Measurements from ENCODE around the gene PHLPP1.

PHLPP1 gene

DNA sequence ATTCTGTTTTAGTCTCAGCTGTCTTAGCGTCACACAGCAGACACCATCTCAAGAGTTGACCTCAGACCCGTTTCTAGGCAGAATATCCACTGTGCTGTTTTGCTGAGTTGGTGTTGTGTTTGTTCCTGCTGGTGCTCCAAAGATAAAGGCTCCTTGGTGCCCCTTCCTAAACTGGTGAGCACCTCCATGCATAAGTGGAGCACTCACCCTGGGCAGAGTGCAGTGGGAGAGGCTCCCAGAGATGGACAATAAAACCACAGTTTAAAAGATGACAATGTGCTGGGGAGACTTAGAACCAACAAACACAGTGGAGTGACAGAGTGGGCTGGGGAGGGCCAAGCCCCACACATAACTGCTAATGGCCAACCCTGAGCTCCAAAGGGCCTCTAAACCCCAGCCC lies 271.1 kb downstream of the PHLPP1 start:
- no peaks in the 10 kb centered on the region for H3K9me3 ChIP-seq (ENCODE audit: insufficient read depth, low read depth, low read length)
- H3K4me1 ChIP-seq (ENCODE audit: insufficient read depth, low read length, poor library complexity, severe bottlenecking), result no peaks in the 10 kb centered on the region
- no peak overlapping the region for H3K4me2 ChIP-seq (ENCODE audit: low read depth, low read length, poor library complexity, severe bottlenecking)
- no peaks in the 10 kb centered on the region for H3F3A ChIP-seq (ENCODE audit: low read depth)
- no peaks in the 10 kb centered on the region for H4K20me1 ChIP-seq (ENCODE audit: insufficient read depth, low read length, poor library complexity, severe bottlenecking)
- H3K4me3 ChIP-seq (ENCODE audit: low read length, poor library complexity, severe bottlenecking), result no peak overlapping the region
- H3K27me3 ChIP-seq (ENCODE audit: insufficient read depth, low read length, poor library complexity, severe bottlenecking), result no peaks in the 10 kb centered on the region
- no peak overlapping the region for H2AFZ ChIP-seq (ENCODE audit: low read length)
- no peak for TF ChIP-seq CTCF (conservative IDR thresholded peaks at IDR 0.05; ENCODE audit: low read length)
- no peaks in the 10 kb centered on the region; the same call in 1 of the 2 replicates for H3K36me3 ChIP-seq (ENCODE audit: insufficient read depth, low read length)
- no peaks in the 10 kb centered on the region for H3K9me2 ChIP-seq (replicated peaks; ENCODE audit: low read depth, low read length)
- H3K9ac ChIP-seq (ENCODE audit: low read depth, low read length, poor library complexity, severe bottlenecking), result no peak overlapping the region
- no peaks in the 10 kb centered on the region for H3K79me2 ChIP-seq (ENCODE audit: insufficient read depth, low read length)

GRCh38 chr18:62987055-62987830 lies 271.9 kb downstream of the PHLPP1 start:
- Histone ChIP-seq H3K27me3 (ENCODE audit: insufficient read depth, low read length, poor library complexity, severe bottlenecking) (no peaks in the 10 kb centered on the region), H3K36me3 (ENCODE audit: insufficient read depth, low read length) (no peaks in the 10 kb centered on the region), H3F3A (ENCODE audit: low read depth) (no peaks in the 10 kb centered on the region), H3K9ac (ENCODE audit: low read depth, low read length, poor library complexity, severe bottlenecking) (no peak overlapping the region), H3K9me2 (replicated peaks; ENCODE audit: low read depth, low read length) (no peaks in the 10 kb centered on the region), H3K79me2 (ENCODE audit: insufficient read depth, low read length) (no peaks in the 10 kb centered on the region), H3K4me1 (ENCODE audit: insufficient read depth, low read length, poor library complexity, severe bottlenecking) (no peaks in the 10 kb centered on the region), H3K4me3 (ENCODE audit: low read length, poor library complexity, severe bottlenecking) (no peak overlapping the region), H4K20me1 (ENCODE audit: insufficient read depth, low read length, poor library complexity, severe bottlenecking) (no peaks in the 10 kb centered on the region), H3K9me3 (ENCODE audit: insufficient read depth, low read depth, low read length) (no peaks in the 10 kb centered on the region), H2AFZ (ENCODE audit: low read length) (no peak overlapping the region), H3K4me2 (ENCODE audit: low read depth, low read length, poor library complexity, severe bottlenecking) (no peak overlapping the region)
- TF ChIP-seq EZH2phosphoT487 (IDR thresholded peaks at IDR 0.05; ENCODE audit: borderline replicate concordance) (no peak), CTCF (conservative IDR thresholded peaks at IDR 0.05; ENCODE audit: low read length) (no peak)

- Histone ChIP-seq H3K79me2 (ENCODE audit: insufficient read depth, low read length) (no peaks in the 10 kb centered on the region), H3K9me3 (ENCODE audit: insufficient read depth, low read depth, low read length) (no peaks in the 10 kb centered on the region), H4K20me1 (ENCODE audit: insufficient read depth, low read length, poor library complexity, severe bottlenecking) (no peaks in the 10 kb centered on the region), H3K27me3 (ENCODE audit: insufficient read depth, low read length, poor library complexity, severe bottlenecking) (no peaks in the 10 kb centered on the region), H3K9me2 (replicated peaks; ENCODE audit: low read depth, low read length) (no peaks in the 10 kb centered on the region), H2AFZ (ENCODE audit: low read length) (no peak overlapping the region), H3K4me3 (ENCODE audit: low read length, poor library complexity, severe bottlenecking) (no peak overlapping the region), H3K4me2 (ENCODE audit: low read depth, low read length, poor library complexity, severe bottlenecking) (no peak overlapping the region), H3K9ac (ENCODE audit: low read depth, low read length, poor library complexity, severe bottlenecking) (no peak overlapping the region), H3K4me1 (ENCODE audit: insufficient read depth, low read length, poor library complexity, severe bottlenecking) (no peaks in the 10 kb centered on the region), H3F3A (ENCODE audit: low read depth) (no peaks in the 10 kb centered on the region), H3K36me3 (ENCODE audit: insufficient read depth, low read length) (no peaks in the 10 kb centered on the region)
- TF ChIP-seq EZH2phosphoT487 (IDR thresholded peaks at IDR 0.05; ENCODE audit: borderline replicate concordance) (no peak), CTCF (conservative IDR thresholded peaks at IDR 0.05; ENCODE audit: low read length) (no peak)
Measured at GRCh38 chr18:62987859-62988258, 272.5 kb downstream of the PHLPP1 start.
